C4-2B (cell line): ENCODE results near the gene PEX5L.

Experiments
- ZFX ChIP-seq: fragments of 450-650 bp; IDR thresholded peaks from 2 replicates; pipeline ENCODE4 v1.6.1; 2017
- TF ChIP-seq, protein P1 (sequence below): fragments of 450-650 bp; conservative IDR thresholded peaks from 2 replicates; pipeline ENCODE4 v1.5.1; 2017; ENCODE audit warnings: mild to moderate bottlenecking

DNA sequence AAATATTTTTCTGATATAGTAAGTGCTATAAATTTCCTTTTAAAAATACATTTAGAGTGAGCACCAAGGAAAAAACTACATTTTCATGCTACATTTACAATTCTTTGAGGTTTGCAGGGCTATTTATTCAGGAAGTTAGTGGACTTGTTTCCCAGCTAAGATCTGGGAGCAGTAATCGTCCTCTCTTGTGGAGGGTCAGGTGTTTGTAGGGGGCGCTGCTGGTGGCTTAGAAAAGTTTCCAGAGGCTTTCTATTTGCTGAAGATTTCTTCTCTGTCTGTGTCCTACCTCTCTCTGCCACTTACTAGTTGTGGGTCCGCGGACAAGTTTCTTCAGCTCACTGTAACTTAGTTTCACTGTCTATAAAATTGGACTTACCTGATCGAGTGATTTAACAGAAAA, 163.9 kb downstream of the PEX5L start:
- TF ChIP-seq, protein P1, sequence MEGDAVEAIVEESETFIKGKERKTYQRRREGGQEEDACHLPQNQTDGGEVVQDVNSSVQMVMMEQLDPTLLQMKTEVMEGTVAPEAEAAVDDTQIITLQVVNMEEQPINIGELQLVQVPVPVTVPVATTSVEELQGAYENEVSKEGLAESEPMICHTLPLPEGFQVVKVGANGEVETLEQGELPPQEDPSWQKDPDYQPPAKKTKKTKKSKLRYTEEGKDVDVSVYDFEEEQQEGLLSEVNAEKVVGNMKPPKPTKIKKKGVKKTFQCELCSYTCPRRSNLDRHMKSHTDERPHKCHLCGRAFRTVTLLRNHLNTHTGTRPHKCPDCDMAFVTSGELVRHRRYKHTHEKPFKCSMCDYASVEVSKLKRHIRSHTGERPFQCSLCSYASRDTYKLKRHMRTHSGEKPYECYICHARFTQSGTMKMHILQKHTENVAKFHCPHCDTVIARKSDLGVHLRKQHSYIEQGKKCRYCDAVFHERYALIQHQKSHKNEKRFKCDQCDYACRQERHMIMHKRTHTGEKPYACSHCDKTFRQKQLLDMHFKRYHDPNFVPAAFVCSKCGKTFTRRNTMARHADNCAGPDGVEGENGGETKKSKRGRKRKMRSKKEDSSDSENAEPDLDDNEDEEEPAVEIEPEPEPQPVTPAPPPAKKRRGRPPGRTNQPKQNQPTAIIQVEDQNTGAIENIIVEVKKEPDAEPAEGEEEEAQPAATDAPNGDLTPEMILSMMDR: peak; percentile 13
- TF ChIP-seq ZFX: no peak
